ENCODE data around the gene SH3TC1.

SH3TC1 gene

DNA sequence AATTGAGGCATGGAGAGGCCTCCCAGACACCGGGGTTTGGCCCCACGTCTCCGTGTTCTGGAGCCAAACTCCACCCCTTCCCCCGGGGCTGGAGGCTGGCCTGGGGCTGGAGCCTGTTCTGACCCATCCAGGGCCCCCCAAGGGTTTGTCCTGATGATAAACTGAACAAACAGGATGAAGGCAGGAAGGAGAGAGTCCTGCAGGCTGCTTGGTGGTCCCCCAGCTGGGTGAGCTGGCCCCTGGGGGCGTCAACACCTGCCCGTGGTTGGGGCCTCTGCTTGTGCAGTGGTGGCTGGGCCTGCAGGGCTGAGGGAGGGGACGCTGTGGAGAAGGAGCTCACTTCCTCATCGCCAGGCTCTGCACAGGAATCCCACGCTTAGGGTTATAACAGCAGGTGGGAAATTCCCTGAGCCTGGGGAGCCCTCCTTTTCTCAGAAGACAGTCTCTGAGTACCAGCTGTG, 2.3 kb downstream of the SH3TC1 start:
- peak; percentile 32 for DNase-seq

DNA sequence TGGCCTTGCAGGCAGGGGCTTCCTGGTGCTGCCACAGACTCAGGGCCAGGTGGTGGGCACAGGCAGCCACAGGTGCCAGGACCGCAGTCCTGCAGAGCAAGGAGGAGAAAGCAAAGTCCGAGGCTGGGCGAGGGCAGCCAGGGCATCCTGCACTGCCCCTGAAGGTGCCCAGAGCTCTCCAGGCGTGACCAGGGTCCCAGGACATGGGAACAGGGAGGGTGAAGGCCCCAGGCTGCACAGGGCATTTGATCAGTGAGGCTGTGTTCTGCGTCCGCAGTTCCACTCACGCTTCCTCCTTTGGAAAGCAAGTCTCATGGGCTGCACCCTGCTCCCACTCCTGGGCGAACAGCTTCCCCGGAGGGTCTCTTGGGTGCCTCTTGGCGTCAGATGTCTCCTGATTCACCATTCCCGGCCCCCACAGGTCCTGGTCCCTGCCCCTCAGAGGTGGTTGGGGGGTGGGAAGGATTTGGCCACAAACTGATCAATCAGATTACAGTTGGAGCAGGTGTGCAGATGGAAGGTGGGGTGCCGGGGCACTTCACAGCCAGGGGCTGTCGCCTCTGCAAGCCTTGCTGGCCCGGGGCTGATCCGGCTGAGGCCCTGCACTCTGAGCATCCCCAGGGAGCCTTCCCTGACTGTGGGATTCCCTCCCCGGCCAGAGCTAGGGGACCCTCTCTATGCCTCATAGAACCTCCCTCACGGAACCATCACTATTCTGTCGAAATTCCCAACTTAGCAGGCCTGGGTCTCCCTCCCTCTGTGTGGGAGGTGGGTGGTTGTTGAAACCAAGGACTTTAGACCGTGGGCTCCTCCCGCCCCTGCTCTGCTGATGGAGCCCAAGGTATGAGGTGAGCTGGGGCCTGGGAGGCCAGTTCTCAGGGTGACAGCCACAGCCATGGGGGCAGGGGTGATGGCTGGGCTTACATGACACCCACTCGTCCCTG, 3.3 kb downstream of the SH3TC1 start:
- DNase-seq: no peak

- DNase-seq: no peak
Observed at GRCh38 chr4:8203052-8203401, 3.9 kb downstream of the SH3TC1 start.

DNA sequence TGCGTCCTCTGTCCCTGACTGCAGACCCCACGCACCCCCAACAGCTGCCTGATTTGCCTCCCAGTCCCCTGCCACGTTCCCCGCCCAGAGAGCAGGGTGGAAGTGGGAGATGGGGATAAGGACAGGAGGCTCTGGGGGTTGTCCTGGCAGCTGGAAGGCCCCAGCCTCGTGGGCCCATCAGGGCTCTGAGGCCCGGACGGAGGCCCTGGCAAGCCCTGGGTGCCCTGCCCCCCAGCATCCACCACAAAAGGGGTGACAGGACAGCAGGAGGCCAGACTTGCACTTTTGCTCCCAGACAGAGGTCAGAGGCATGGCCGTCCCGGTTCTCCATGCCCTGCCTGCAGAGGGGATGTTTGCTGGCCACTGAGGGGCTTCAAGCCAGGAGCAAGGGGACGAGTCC, 4.7 kb downstream of the SH3TC1 start:
- no peak for DNase-seq

- DNase-seq: no peak
Observed at GRCh38 chr4:8204576-8205227, 5.6 kb downstream of the SH3TC1 start.

- DNase-seq: no peak
Observed at GRCh38 chr4:8205241-8205707, 6.2 kb downstream of the SH3TC1 start.

GRCh38 chr4:8205749-8206611, 6.9 kb downstream of the SH3TC1 start:
- DNase-seq: no peak

DNA sequence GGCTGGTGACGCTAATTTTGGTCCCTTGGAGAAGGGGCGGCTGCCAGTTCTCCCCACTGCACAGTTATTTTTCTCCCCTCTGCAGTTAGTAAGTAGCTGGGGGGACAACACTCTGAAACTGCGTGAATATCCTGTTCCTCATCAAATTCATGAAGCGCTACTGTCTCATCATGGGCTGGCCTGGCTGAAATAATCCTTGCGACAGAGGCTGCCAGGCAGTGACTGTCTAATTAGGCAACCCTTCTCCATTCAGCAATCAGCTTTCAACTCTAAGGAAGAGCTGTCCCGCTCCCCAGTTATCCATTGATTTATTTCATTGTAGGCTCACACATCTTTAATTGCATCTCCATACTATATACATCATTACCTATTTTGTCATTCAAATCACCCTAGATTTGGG, 8.2 kb downstream of the SH3TC1 start:
- no peak for DNase-seq

GRCh38 chr4:8208565-8208964, 9.5 kb downstream of the SH3TC1 start:
- no peak for DNase-seq

GRCh38 chr4:8209181-8209874, 10.2 kb downstream of the SH3TC1 start:
- DNase-seq: no peak

GRCh38 chr4:8210010-8210409, 10.9 kb downstream of the SH3TC1 start:
- DNase-seq: no peak

- DNase-seq: no peak
Observed at GRCh38 chr4:8210616-8211015, 11.5 kb downstream of the SH3TC1 start.

- no peak for DNase-seq
Observed at GRCh38 chr4:8211251-8211650, 12.2 kb downstream of the SH3TC1 start.

GRCh38 chr4:8211737-8212581, 12.9 kb downstream of the SH3TC1 start:
- no peak for DNase-seq

DNA sequence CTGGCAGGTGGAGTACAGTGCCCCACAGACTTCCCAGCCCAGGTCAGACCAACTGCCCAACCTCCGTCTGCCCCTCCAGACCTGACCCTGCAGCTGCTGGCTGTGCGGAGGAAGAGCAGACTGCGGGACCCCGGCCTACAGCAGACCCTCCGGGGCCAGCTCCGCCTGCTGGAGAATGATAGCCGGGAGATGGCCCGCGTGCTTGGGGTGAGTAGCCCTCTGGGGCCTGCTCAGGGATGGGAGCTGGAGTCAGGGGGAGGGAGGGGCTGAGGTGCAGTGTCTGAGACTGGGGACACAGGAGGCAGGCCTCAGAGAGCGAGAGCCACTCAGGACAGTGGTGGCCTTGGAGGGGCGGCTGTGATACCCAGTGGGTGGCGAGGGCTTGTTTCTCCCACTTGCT, 13.5 kb downstream of the SH3TC1 start:
- no peak for DNase-seq

DNA sequence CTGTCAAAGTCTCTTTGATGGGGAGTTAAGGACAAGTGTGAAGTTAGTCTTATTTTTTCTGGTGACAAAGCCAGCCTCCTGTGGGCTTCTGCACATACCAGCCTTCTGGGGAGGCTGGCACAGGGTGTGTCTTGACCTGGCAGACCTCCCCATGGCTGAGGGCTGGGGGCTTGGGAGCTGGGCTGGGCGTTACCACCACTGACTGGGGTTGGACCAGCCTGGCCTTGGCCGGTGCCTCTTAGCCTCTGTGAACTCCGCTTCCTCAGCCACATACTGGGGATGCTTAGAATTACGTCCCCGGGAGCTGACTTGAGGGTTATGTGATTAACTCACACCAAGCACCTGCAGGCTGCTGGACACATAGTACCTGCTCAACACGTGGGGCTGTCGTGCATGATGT, 14.0 kb downstream of the SH3TC1 start:
- DNase-seq: no peak

DNA sequence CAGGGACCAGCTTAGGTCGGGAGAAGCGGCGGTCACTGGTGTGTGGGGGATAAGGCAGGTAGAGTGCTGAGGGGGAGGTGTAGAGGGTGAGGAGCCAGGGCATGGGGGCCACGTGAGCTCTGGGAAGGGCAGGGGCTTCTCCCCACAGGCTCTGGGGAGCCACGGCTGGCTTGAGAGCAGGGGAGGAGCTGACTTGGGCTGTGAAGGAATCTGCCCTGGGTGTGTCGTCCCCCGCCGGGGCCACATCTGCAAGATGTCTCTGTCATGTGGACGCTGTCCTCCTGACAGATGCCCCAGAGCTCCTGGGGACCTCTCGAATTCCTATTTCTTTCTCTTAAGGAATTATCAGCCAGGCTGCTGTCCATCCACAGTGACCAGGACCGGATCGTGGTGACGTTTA, 15.0 kb downstream of the SH3TC1 start:
- no peak for DNase-seq

- DNase-seq: no peak
Observed at GRCh38 chr4:8215001-8215427, 15.9 kb downstream of the SH3TC1 start.

GRCh38 chr4:8215641-8216442, 16.8 kb downstream of the SH3TC1 start:
- DNase-seq: no peak

GRCh38 chr4:8216443-8217245, 17.6 kb downstream of the SH3TC1 start:
- DNase-seq: no peak
